ENCODE results near the gene ALDH9A1.
A peak's percentile ranks its signal among the peaks of the same experiment; 100 is the strongest.
"Not testable (repeated sequence)": the region's sequence is repeated elsewhere in the genome, so short reads cannot be mapped to it uniquely, and the experiment has no call there.

Gene ALDH9A1

DNA sequence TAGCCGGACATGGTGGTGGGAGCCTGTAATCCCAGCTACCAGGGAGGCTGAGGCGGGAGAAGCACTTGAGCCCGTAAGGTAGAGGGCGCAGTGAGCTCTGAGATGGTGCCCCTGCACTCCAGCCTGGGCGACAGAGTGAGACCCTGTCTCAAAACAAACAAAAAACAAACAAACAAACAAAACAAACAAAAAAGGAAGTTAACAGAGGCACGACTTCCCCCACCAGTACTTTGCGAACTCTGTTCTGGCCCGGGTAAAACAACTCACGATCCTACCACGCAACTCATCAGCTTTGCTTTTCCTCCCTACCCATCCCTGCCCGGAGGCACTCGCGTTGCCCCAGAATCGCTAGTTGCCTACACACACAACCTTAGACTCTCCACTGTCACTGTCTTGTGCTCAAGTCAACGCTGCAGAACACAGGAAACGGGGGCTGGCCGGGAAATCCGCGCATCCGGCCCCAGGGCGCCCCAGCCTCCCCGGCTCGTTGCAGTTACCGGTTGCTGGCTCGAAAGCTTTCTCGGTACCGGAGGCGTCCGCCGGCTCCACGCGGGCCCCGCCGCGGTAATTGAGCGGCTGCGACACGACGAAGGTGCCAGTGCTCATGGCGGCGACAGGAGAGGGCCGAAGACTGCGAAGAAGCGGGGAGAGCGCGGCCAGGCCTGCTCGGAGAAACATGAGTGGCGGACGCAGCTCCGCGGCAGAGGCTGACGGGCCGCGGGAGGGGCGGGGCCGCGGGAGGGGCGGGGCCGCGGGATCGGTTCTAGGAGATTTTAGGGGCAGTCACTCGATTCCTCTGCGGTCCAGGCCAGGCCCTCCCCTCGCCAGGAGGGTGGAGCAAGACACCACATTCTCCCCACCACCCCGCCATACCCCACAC, at the start of gene ALDH9A1:
Gene ALDH9A1 (minus strand): TSS at position 682 of the 880 bp plus-strand sequence. CDS start 4 bp downstream, at position 678.
- DNase-seq, result peak; percentile 95

- no peak for DNase-seq
Measured at GRCh38 chr1:165747632-165748447, 49.5 kb upstream of the ALDH9A1 start.

DNA sequence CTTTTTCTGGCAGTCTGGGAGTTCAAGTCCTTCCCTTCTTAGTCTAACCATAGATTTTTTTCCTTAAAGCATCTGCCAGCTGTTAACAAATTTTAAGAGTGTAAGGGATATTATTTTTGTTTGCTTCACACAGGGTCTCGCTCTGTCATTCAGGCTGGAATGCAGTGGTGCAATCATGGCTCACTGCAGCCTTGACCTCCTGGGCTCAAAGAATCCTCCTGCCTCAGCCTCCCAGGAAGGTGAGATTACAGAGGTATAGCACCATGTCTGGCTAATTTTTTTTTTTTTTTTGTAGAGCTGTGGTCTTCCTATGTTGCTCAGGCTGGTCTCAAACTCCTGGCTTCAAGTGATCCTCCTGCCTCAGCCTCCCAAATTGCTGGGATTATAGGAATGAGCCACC, 46.6 kb upstream of the ALDH9A1 start:
- not testable (repeated sequence) for DNase-seq

DNA sequence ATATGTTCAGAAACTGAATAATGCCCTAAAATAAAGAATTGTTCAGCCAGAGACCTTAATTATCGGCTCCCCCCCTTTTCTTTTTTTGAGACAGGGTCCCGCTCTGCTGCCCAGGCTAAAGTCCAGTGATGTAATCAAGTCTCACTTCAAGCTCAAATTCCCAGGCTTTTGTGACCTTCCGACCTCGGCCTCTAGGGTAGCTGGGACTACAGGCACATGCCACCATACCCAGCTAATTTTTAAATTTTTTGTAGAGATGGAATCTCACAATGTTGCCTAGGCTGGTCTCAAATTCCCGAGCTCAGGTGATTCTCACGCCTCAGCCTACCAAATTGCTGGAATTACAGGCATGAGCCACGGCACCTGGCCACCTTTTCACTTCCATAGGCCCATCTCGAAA, 43.8 kb upstream of the ALDH9A1 start:
- no peak for DNase-seq

- no peak for DNase-seq
Measured at GRCh38 chr1:165738794-165739193, 40.4 kb upstream of the ALDH9A1 start.

DNA sequence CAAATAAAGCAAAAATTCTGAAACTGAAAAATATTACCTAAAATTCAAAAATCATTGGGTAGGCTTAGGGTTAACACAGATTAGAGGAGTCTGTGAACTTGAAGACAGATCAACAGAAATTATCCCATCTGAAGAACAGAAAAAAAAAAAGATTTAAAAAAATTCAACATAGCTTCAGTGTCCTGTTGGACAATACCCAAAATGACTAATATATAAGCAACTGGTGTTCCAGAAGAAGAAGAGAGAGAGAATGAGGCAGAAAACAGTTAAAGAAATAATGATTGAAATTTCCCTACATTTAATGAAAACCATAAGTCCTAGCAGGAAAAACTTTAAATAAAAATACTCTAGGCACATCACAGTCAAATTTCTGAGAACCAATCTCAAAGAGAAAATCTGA, 38.8 kb upstream of the ALDH9A1 start:
- DNase-seq, result no peak

- no peak for DNase-seq
Measured at GRCh38 chr1:165734906-165735305, 36.5 kb upstream of the ALDH9A1 start.

- no peak for DNase-seq
Measured at GRCh38 chr1:165726841-165727240, 28.5 kb upstream of the ALDH9A1 start.

GRCh38 chr1:165726169-165726568, 27.8 kb upstream of the ALDH9A1 start:
- DNase-seq, result no peak

GRCh38 chr1:165717918-165718515, 19.7 kb upstream of the ALDH9A1 start:
- peak; percentile 49 for DNase-seq

GRCh38 chr1:165716265-165717051, 18.1 kb upstream of the ALDH9A1 start:
- DNase-seq, result not testable (repeated sequence)

- no peak for DNase-seq
Measured at GRCh38 chr1:165712764-165713163, 14.4 kb upstream of the ALDH9A1 start.

DNA sequence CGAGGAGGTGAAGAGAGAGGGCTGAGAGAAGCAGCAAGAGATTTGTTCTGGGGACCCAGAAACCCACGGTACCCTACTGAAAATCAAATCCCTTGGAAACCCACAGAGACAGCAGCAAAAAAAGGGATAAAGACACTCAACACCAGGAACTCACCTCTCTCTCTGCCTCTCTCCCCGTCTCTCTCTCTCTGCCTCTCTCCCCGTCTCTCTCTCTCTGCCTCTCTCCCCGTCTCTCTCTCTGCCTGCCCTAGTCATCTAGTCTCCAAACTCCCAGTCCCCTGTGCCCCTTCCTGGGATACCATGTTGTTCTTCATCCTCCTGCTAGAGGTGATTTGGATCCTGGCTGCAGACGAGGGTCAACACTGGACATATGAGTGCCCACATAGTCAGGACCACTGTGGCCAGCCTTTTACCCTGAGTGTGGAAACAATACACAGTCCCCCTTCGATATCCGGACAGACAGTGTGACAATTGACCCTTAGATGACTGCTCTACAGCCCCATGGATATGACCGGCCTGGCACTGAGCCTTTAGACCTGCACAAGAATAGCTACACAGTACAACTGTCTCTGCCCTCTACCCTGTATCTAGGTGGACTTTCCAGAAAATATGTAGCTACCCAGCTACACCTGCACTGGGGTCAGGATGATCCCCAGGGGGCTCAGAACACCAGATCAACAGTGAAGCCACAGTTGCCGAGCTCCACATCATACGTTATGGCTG, 9.8 kb upstream of the ALDH9A1 start:
- no peak for DNase-seq

GRCh38 chr1:165703648-165704047, 5.3 kb upstream of the ALDH9A1 start:
- DNase-seq, result no peak

DNA sequence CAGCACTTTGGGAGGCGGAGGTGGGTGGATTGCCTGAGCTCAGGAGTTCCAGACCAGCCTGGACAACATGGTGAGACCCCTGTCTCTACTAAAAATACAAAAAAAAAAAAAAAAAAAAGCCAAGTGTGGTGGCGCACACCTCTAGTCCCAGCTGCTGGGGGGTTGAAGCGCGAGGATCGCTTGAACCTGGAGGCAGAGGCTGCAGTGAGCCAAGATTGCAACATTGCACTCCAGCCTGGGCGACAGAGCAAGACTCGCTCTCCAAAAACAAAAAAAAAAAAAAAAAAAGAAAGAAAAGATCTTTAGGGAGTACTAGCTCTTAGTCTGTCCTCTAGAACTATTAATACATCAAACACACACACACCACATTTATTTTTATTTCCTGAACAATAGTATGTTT, 3.6 kb upstream of the ALDH9A1 start:
- DNase-seq, result not testable (repeated sequence)

DNA sequence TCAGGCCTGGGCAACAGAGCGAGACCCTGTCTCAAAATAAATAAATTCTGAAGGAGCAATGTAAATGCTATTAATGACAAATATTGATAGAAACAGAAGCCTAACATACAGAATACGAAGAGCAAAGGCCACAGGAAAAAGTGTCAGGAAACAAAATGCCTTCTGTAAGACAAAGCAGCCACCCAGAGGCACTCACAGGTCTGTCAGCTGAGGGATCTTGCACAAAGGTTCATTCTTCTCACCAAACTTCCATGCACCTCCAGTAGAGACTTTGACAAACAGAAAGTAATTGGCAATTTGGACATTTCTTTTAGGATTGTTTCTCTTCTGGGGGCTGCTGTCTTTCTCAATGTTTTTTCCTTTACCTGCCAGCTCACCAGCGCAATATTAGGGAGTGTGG, 1.2 kb upstream of the ALDH9A1 start:
- no peak for DNase-seq

- no peak for DNase-seq
Measured at GRCh38 chr1:165698761-165699052, 345 bp upstream of the ALDH9A1 start.

DNA sequence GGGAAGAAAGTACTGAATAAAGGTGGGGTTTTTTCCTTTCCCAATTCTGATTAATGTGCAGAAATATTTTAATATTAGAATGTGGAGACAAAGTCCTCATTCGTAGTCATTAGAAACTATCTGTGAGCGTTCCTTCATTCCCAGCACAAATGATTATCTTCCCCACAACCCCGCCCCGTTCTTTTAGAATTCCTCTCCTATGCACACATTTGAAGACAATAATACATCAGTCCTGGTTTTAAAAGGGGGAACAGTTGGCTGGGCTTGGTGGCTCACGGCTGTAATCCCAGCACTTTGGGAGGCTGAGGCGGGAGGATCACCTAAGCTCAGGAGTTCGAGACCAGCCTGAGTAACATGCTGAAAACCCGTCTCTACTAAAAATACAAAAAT, 876 bp downstream of the ALDH9A1 start:
- DNase-seq, result no peak

- DNase-seq, result no peak
Measured at GRCh38 chr1:165696625-165697100, 1.7 kb downstream of the ALDH9A1 start.

- peak; percentile 46 for DNase-seq
Measured at GRCh38 chr1:165695031-165695430, 3.3 kb downstream of the ALDH9A1 start.

DNA sequence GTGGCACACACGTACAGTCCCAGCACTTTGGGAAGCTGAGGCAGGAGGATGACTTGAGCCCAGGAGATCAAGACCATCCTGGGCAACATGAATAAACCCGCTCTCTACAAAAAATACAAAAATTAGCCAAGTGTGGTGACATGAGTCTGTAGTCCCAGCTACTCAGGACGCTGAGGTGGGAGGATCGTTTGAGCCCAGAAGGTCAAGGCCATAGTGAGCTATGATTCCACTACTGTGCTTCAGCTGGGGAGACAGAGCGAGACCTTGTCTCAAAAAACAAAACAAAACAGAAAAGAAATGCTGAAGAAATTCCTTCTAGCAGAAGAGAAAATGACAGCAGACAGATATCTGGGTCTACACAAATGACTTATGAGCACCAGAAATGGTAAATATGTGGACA, 10.3 kb downstream of the ALDH9A1 start:
- DNase-seq, result no peak

DNA sequence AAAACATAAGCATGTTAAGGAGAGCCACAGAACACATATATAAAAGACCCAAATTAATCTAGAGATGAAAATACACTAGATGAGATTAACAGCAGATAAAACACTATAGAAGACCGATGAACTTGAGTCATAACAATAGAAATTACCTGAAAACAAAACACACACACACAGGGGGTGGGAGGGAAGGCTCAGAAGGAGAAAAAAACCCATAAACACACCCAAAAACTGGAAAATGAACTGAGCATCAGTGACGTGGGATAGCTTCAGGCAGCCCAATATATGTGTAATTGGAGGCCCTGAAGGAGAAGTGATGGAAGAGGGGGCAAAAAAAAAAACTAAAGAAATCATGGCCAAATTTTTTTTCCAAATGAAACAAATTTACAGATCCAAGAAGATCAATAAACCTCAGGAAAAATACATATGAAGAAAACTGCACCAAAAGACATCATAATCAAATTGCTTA, 11.4 kb downstream of the ALDH9A1 start:
- no peak for DNase-seq
